Body of pancreas (tissue), 4 donors: ENCODE data around the gene PIK3CD.

Experiments
- CTCF ChIP-seq, 7 experiments: fragments of 450-650 bp in 4 of 7; fragments of 200-600 bp in 3 of 7; sonication (generic) in 3 of 7; IDR thresholded peaks; one replicate each; pipeline ENCODE4 v1.5.1; 2016 to 2019; ENCODE audit warnings: antibody characterized with exemption in 7 of 7
- POLR2A ChIP-seq, 3 donors: fragments of 450-650 bp; IDR thresholded peaks; one replicate each; pipeline ENCODE4 v1.6.1; 2016; ENCODE audit warnings: antibody characterized with exemption in 3 of 3, mild to moderate bottlenecking in 2 of 3

- TF ChIP-seq CTCF (IDR thresholded peaks at IDR 0.05): no peak
- no peak for TF ChIP-seq POLR2A (IDR thresholded peaks at IDR 0.05)
Measured at GRCh38 chr1:9653491-9654050, 2.0 kb downstream of the PIK3CD start.
